ENCODE results near the gene ZBTB7C. TPM values are rescaled to one million over a fixed set of nuclear protein-coding genes. Genes with fewer than 3 reads are reported as not detected.

ZBTB7C gene
- total RNA-seq, 1 donor from 2014 or later, result 0.81 TPM

- intact Hi-C loops (cut with micrococcal nuclease), result no loop called here
These were observed 53.7 kb downstream of the ZBTB7C start for GRCh38 chr18:48355276-48356115.

- intact Hi-C loops (cut with micrococcal nuclease), result no loop called here
These were observed 54.4 kb downstream of the ZBTB7C start for GRCh38 chr18:48354746-48355260.

- intact Hi-C loops (cut with micrococcal nuclease), result no loop called here
These were observed 57.0 kb downstream of the ZBTB7C start for GRCh38 chr18:48352051-48352755.

- intact Hi-C loops (cut with micrococcal nuclease), result no loop called here
These were observed 57.8 kb downstream of the ZBTB7C start for GRCh38 chr18:48351216-48352050.

- intact Hi-C loops (cut with micrococcal nuclease), result no loop called here
These were observed 60.4 kb downstream of the ZBTB7C start for GRCh38 chr18:48348739-48349138.

GRCh38 chr18:48347756-48348326, 61.3 kb downstream of the ZBTB7C start:
- intact Hi-C loops (cut with micrococcal nuclease), result no loop called here

DNA sequence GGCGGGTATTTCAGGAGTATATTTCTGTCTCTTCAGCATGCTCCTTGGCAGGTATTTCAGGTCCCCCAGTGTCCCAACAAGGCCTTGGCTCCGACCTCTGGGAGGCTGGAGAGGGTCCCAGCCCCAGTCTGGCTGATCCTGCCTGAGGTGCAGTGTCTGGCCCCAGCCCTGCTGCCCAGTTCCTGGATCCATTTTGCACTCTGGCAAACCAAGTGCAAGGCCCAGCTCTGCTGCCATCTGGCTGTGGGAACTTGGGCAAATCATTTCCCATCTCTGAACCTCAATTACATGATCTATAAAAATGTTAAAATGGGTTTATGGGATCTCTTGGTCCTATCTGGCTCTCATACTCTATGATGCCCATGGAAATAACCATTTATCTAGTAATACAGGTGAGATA, 63.6 kb downstream of the ZBTB7C start:
- intact Hi-C loops (cut with micrococcal nuclease), result no loop called here

- intact Hi-C loops (cut with micrococcal nuclease), result no loop called here
These were observed 66.6 kb downstream of the ZBTB7C start for GRCh38 chr18:48342581-48342980.

DNA sequence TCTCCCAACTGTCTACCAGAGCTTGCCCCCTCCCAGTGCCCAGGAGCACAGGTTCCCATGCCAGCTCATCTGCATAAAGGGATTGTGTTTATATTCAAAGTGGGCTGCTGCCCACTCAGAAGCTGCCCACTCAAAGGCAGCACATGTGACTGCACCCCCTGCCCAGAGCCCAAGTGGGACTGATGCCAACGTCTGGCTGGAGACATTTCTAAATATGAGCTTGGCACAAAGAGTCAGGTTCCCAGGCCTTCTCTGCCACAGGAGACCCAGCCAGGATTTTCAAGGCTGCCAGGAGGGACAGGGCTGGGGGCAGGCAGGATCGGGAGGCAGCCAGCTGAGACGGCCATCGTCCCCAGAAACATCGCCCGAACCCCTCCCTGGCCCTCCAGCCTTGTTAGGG, 67.1 kb downstream of the ZBTB7C start:
- intact Hi-C loops (cut with micrococcal nuclease), result no loop called here

GRCh38 chr18:48340560-48340959, 68.6 kb downstream of the ZBTB7C start:
- intact Hi-C loops (cut with micrococcal nuclease), result no loop called here

GRCh38 chr18:48339692-48340091, 69.5 kb downstream of the ZBTB7C start:
- intact Hi-C loops (cut with micrococcal nuclease), result no loop called here

DNA sequence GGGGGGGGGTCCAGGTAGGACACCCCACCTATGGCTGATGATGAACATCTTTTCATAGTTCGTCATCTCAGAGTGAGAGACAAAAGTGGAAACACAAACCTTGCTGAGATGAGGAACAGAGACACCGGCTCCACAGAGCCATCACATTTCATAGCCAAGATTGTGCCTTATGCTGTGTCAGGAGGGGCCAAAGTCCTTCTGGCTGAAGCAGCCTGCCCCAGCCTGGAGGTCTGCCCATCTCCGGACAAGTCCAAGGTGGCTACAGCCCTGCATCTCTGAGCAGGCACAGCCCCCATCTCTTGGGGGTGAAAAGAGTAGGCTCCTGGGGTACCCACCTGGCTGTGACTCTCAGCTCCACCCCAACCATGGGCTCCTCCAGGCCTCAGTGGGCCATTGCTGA, 70.3 kb downstream of the ZBTB7C start:
- intact Hi-C loops (cut with micrococcal nuclease), result no loop called here

GRCh38 chr18:48337053-48337452, 72.1 kb downstream of the ZBTB7C start:
- intact Hi-C loops (cut with micrococcal nuclease), result no loop called here

DNA sequence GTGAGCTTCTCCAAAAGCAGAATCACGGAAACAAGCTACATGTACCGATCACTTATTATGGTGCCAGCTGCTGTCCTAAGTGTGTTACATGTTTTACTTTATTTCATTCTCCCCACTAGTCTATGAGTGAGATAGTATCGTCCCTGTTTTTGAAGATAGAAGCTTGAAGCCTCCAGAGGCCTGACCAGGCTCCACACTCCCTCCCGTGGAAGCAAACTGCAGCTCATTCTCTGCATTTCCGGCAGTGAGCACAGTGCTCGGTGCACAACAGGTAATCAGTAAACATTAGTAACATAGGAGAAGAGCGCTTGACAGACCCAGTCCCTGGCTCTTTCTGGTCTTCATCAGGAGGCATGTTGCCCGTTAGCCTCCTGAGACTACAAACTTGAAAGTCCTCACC, 72.9 kb downstream of the ZBTB7C start:
- intact Hi-C loops (cut with micrococcal nuclease), result no loop called here

GRCh38 chr18:48335829-48336228, 73.4 kb downstream of the ZBTB7C start:
- intact Hi-C loops (cut with micrococcal nuclease), result no loop called here

DNA sequence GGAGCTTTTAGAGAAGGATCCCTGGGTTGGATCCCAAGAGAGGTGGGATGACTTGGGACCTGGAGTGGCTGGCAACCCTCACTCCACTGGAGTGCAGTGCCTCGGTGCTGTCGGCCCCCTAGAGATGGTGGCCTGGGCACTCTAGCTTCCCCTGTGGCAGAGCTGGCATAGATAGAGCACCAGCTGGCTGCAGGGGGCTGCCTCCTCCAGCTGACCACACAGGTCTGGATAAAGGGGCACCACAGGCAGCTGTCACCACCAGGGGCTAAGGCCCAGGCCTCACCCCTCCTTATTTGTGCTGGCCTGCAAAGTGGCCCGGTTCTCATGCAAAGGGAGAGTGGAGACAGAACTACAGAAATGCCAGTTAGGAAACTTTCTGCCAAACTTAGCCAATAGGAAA, 74.3 kb downstream of the ZBTB7C start:
- intact Hi-C loops (cut with micrococcal nuclease), result no loop called here

GRCh38 chr18:48333563-48333962, 75.6 kb downstream of the ZBTB7C start:
- intact Hi-C loops (cut with micrococcal nuclease), result no loop called here

GRCh38 chr18:48330016-48330991, 78.9 kb downstream of the ZBTB7C start:
- intact Hi-C loops (cut with micrococcal nuclease), result no loop called here

DNA sequence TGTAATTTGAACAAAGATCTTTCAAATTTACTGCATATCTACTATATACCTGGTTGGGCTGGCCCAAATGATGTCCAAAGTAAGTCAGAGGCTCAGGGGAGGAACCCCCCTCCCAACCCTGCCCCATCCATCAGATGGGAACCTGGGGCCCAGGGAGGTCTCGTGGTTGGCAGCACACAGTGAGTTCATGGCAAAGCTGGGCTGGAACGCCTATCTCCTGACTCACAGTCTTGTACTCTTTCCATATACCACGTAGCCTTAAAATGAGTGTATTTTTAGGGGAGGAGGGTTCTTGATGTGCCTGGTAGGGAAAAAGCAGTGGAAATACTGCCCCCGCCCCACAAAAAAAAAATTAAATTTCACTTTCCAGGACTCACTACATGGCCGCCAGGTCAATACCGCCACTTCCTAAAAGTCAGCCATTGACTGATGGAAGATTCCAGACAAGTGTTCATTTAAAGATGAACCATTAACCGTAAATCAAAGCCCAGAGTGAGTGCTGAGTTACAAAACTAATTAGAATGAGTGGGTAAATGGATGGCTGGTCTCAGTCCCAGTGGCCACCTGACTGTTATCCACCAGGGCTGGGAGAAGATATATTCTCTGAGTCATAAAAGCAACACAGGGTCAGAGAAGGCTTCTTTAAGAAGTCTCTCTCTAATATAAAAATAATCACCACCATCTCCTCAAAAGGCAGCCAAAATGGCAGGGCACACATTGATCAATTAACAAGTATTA, 80.5 kb downstream of the ZBTB7C start:
- intact Hi-C loops (cut with micrococcal nuclease), result no loop called here

Data from T-helper 1 cell treated with Interleukin-12 subunit alpha and Interleukin-12 subunit beta and Interleukin-4 antibody, amounts not matched to agents 30 ng/mL and 1 ng/mL, for 36 hours (primary cell).